Islet of Langerhans (tissue), 1 donor: ENCODE results near the gene CELF5.

Source experiments
- FAIRE-seq: peaks from one replicate; lab custom pipeline; 2011; peaks lifted over from hg19 to GRCh38; lab: Jason Lieb, UNC

CELF5 gene

DNA sequence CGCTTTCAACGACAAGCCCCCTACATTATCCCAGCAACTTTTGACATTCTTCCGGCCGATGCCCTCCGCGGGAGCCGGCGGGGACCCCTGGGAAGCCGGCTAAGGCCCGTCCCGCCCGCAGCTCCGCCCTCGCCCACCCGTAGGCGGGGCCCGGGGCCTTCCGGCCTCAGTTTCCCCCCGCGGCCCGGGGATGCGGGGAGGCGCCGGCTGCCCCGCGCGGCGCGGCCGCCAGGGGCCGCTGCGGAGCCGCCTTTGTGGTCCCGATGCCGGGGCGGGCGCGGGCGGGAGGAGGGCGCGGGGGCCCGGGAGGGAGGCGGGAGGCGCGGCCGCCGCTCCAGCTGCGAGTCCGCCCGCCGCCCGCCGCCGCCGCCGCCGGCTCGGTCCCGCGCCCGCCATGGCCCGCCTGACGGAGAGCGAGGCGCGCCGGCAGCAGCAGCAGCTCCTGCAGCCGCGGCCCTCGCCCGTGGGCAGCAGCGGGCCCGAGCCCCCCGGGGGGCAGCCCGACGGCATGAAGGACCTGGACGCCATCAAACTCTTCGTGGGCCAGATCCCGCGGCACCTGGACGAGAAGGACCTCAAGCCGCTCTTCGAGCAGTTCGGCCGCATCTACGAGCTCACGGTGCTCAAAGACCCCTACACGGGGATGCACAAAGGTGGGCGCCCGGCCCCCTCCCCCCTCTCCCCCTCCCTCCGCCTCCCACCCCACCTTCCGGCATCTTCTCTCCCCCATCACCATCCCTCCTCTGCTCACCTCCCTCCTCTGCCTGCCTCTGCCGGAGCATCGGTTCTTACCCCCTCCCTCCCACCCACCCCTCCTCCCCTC, at the start of gene CELF5:
Gene CELF5 (plus strand): TSS at position 316 of the 823 bp plus-strand sequence. CDS start 79 bp downstream, at position 395.
- no peak for FAIRE-seq

DNA sequence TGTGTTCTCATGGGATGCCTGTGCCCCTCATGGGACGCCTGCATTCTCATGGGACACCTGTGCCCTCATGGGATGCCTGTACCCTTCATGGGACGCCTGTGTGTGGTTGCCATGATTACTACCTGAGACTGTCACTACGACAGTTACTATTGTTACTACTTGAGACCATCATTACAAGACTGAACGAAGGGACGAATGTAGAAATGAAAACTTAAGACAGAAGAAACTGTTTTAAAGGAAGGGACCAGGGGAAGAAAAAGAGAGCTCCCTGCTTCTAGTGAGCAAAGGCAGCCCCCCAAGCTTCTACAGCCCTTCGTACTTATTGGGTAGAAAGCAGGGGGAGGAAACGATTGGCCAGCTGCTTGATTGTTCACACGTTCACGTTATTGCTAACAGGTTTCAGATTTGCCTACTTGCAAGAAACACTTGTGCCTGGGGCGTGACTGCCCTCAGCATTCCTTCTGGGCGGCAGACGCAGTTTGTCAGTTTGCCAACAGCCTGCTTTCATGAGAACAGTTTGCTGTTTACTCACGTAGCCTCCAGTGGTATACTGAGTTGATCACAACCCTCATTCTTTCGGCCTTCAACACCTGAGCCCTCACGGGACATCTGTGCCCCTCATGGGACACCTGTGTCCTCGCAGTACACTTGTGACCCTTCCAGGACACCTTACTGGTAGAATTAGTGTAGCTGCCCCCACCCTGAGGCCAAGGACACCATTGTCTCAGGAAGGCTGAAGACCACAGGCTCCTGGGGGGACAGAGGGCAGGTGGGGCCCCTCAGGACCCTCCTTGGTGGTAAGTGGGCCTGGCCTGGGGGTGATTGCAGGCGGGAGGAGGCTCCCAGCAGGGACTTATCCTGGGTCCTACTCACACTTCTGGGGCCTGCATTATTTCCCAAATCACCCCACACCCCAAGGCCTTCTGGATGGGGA, 48.4 kb upstream of the CELF5 start:
- no peak for FAIRE-seq

DNA sequence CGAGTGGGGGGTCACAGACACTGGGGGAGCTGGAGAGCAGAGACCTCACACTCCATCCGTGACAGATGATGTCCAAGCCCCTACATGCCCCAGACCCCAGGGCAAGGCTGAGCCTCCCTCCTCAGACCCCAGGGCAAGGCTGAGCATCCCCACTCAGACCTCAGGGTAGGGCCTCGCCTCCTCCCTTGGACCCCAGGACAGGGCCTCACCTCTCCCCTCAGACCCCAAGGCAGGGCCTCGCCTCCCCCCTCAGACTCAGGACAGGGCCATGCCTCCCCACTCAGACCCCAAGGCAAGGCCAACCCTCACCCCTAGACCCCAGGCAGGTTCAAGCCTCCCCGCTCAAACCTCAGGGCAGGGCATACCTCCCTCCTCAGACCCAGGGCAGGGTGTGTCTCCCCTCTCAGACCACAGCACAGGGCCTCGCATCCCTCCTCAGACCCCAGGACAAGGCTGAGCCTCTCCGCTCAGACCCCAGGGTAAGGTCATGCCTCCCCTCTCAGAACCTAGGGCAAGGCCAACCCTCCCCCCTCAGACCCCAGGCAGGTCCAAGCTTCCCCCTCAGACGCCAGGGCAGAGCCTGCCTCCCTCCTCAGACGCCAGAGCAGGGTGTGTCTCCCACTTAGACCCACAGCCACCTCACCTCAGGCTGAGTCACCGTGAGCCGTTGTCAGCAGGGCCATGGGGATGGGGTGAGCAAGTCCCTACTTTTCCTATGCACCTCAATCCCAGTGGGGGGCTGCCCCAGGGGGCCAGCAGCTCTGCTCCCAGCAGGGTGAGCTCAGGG, 47.6 kb upstream of the CELF5 start:
- no peak for FAIRE-seq

DNA sequence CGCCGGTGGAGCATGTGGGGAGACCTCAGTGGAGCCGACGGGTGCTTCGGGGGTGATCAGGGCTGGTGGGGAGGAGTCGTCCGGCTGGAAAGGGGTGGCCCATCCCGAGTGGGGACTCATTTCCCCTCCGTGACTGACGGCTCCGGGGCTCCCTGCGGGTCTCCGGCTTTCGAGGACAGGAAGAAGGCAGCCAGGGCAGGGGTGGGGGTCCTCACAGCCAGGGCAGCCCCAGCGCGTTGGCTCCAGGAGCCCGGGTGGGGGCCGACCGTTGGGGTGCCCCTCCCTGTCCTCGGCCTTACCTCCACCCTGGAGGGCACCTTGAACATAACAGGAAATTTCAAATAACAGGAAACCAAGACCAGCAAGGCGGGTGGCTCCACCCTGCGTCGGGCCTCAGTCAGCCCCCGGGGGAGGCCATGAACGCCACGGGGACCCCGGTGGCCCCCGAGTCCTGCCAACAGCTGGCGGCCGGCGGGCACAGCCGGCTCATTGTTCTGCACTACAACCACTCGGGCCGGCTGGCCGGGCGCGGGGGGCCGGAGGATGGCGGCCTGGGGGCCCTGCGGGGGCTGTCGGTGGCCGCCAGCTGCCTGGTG, 46.0 kb upstream of the CELF5 start, which contains the start of gene S1PR4:
Gene S1PR4 (plus strand): TSS at position 393 of the 596 bp plus-strand sequence. CDS start 24 bp downstream, at position 417.
- no peak for FAIRE-seq

DNA sequence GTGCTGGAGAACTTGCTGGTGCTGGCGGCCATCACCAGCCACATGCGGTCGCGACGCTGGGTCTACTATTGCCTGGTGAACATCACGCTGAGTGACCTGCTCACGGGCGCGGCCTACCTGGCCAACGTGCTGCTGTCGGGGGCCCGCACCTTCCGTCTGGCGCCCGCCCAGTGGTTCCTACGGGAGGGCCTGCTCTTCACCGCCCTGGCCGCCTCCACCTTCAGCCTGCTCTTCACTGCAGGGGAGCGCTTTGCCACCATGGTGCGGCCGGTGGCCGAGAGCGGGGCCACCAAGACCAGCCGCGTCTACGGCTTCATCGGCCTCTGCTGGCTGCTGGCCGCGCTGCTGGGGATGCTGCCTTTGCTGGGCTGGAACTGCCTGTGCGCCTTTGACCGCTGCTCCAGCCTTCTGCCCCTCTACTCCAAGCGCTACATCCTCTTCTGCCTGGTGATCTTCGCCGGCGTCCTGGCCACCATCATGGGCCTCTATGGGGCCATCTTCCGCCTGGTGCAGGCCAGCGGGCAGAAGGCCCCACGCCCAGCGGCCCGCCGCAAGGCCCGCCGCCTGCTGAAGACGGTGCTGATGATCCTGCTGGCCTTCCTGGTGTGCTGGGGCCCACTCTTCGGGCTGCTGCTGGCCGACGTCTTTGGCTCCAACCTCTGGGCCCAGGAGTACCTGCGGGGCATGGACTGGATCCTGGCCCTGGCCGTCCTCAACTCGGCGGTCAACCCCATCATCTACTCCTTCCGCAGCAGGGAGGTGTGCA, 45.3 kb upstream of the CELF5 start:
- FAIRE-seq: no peak

DNA sequence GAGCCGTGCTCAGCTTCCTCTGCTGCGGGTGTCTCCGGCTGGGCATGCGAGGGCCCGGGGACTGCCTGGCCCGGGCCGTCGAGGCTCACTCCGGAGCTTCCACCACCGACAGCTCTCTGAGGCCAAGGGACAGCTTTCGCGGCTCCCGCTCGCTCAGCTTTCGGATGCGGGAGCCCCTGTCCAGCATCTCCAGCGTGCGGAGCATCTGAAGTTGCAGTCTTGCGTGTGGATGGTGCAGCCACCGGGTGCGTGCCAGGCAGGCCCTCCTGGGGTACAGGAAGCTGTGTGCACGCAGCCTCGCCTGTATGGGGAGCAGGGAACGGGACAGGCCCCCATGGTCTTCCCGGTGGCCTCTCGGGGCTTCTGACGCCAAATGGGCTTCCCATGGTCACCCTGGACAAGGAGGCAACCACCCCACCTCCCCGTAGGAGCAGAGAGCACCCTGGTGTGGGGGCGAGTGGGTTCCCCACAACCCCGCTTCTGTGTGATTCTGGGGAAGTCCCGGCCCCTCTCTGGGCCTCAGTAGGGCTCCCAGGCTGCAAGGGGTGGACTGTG, 44.6 kb upstream of the CELF5 start:
- no peak for FAIRE-seq

DNA sequence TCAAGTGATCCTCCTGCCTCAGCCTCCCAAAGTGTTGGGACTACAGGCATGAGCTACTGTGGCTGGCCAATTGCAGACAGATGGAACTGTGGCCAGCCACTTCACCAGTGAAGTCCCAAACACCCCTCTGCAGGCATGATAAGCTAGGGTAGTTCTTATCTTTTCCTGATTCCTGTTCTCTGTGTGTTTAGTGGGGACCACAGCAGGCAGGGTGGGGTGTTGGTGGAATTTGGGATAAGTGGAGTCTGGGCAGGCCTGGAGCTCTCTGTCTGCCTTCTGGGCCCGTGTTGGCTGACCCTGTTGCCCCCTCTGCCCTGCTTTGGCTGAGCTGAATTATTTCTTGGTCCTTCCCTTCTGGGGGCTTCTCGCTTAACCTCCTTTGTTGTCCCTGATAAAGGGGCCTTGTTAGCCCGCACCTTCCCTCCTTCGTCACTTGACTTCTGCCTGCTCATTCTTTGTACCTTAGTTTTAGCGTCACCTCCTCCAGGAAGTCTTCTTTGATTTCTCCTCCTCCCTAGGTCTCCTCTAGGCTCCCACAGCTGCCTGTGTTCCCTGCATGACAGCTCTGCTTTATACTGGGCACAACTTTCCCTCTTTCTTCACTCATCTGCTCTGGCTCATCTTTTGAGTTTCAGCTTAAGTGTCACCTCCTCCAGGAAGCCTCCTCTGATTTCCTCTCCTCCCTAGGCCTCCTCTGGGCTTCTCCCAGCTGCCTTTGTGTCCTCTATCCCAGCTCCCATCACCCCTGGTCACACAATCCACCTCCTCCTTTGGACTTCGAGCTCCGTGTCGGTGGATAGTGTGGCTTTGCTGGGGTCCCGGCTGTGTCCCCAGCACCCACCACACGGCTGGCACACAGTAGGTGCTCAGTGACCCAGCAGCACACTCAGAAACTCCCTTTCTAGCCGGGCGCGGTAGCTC, 40.5 kb upstream of the CELF5 start:
- FAIRE-seq: no peak

DNA sequence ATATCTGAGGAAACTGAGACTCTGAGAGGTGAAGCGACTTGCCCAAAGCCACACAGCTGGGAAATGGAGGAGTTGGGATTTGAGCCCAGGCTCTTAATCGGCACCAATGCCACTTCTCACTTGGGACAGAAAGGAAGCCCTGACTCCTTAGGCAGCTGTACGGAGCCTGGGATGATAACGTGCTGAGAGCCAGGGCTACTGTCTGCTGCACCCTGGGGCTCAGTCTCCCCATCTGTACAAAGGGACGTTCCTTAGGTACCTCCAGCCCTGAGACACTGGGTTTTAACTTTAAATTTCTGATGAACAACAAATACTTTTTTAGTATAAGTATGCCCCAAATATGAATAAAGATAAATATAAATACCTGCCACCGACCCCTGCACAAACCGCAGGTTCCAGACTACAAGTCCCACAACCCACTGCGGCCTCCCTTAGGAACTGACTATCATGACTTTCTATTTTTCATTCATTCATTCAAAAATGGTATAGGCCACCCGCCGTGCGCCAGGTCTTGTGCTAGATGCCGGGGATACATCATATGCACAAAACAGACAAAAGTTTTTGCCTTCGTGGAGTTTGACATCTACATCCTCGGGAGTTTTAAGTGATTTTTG, 39.5 kb upstream of the CELF5 start:
- FAIRE-seq: no peak

DNA sequence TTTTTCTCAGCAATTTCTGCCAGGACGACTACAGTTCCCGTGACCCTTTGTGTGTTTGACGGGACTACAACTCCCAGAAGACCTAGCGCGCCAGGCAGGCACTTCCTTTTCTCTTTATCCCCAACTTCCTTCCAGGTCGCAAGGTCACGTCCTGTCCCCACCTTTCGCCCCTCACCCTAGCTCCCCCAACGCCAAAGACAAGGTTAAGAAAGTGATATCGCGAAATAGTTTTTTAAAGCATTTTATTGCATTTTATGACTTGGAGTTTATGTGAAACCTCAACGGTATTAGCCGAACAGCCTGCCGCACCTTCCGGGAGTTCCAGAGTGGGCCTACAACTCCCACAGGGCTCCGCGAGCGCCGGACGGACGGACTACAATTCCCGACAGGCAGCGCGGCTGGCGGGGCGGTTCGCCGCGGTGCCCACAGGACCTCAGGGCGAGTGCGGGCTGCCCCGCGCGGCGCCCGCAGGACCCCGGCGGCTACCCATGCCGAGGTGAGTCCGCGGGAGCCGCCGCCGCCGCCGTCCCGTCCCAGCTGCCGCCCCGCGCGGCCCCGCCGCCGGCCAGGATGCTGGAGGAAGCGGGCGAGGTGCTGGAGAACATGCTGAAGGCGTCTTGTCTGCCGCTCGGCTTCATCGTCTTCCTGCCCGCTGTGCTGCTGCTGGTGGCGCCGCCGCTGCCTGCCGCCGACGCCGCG, 38.9 kb upstream of the CELF5 start, which contains the start of gene NCLN:
Gene NCLN (plus strand): TSS at position 470 of the 699 bp plus-strand sequence. CDS start 101 bp downstream, at position 571.
- peak; percentile 99 for FAIRE-seq

DNA sequence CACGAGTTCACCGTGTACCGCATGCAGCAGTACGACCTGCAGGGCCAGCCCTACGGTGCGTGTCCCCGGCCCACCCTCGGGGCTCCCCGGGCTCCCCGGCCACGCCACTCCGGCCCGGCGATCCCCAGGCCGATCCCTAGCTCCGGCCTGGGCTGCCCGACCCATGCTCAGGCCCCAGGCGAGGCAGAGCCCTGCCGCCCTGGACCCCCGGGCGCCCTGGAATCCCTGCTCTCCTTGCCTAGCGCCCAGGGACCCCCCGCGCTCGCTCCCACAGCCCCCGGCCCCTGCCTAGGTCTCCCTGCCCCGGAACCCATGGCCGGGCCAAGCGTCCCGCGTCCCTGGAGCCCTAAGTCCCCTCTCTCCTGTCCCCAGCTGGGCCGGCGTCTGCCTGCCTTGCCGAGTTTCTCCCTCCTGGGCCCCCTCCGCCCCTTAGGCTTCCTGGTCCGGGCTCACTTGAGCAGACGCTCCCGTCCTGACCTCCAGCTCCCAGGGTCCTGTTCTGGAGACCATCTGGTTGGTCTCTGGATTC, 38.2 kb upstream of the CELF5 start:
- FAIRE-seq: no peak

DNA sequence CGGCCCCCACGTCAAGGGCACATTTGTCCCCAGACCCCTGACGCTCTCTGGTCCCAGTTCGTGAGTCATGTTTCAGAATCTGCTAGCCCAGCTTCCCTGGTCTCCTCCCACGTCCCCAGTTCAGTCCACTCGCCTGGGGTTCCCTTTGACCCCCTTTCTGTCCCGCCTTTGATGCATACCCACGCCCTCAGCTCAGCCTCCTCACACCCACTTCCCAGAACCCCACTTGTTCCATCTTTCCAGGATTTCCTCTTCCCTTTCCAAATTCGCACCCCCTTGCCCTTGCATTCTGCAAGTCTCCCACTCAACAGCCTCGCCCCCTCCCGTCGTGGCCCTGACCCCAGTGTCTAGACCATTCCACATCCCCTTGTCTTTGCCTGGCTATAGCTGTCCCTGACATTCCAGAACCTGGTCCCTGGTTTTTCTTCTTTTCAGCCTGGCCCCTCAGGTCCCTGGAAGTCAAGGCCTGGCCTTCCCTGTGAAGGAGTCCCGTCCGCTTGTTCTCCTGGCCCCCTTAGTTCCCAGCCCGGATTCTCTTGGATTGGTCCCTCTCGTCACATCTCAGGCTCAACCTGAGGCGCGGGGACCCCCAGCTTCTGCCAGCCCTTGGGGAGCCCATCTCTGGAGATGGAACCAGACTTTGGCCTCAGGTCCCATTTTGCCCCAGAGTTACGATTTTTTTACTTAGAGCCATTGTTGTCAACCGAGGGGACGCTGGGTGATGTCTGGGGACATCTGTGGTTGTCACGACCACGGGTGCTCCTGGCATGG, 37.4 kb upstream of the CELF5 start:
- FAIRE-seq: no peak

DNA sequence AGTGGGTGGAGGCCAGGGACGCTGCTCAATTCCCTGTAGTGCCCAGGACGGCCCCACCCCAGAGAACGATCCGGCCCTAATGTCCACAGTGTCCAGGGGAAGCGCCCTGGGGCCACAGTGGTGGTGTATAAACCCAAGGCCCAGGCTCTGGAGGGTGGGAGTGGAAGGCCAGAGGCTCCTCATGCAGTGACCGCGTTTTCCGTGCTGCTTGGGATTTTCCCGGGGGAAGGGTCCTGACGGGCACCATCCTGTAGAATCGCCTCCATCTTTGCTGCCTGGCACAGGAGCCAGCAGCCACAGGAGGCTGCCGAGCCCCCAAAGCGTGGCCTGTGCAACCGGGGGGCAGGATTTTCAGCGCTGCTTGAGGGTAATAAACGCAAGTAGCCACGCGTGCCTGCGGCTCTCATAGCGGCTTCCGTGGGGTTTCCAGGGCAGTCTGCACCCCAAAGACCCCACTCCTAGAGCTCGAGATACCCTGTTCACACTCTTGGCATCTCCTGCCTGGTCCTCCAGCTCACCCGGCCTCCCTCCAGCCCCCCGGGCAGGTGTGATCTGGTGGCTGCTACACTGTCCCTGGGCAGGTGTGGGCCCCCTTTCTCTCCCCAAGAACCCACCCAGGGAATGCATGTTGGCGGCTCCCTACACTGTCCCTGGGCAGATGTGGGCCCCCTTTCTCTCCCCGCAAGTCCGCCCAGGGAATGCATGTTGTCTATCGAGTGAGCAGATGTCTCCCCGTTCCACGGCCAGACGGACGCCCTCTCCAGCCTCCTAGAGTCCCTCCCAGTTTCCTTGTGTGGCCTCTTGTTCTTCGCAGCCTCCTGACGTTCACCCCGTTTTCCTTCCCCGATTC, 36.6 kb upstream of the CELF5 start:
- FAIRE-seq: no peak

DNA sequence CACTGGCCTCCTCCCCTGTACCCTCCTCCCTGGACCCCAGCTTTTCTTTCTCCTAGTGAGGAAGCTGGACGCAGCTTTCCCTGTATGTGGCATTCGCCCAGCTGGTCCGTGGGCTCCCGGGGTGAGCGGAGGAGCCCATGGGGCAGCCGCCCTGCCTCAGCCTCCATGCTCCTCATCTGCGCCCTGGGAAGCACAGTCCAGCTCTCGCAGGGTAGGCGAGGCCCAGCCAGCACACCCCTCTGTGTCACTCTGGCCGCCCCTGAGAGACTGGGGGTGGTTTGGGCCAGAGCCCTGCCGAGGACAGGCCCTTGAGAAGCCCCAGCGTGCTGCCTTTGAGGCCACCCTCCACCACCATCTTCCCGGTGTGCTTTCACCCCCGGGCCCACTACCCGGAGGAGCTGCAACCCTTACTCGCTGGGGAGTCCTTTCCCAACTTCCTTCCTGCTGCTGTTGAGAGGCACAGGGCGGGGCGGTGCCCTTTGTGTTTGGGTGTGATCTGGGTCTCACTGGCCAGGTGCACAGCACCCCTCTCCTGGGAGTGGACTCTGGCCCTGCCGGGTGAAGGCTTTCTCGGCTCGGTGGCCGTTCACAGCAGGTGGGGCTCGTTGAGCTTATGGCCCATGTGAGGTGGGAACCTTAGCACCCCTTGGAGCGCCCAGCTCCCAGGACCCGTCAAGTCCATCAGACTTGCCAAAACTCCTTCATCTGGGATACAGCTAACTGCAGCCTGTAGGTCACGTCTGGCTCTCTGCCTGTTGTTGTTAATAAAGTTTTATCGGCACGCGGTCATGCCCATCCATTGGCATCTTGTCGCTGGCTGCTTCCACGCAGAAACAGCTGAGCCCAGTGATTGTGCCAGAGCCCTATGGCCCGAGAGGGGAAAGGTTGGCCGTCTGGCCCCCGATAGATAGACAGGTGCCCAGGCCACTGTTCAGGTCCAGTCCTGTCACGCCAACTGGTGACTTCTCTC, 35.5 kb upstream of the CELF5 start:
- no peak for FAIRE-seq

DNA sequence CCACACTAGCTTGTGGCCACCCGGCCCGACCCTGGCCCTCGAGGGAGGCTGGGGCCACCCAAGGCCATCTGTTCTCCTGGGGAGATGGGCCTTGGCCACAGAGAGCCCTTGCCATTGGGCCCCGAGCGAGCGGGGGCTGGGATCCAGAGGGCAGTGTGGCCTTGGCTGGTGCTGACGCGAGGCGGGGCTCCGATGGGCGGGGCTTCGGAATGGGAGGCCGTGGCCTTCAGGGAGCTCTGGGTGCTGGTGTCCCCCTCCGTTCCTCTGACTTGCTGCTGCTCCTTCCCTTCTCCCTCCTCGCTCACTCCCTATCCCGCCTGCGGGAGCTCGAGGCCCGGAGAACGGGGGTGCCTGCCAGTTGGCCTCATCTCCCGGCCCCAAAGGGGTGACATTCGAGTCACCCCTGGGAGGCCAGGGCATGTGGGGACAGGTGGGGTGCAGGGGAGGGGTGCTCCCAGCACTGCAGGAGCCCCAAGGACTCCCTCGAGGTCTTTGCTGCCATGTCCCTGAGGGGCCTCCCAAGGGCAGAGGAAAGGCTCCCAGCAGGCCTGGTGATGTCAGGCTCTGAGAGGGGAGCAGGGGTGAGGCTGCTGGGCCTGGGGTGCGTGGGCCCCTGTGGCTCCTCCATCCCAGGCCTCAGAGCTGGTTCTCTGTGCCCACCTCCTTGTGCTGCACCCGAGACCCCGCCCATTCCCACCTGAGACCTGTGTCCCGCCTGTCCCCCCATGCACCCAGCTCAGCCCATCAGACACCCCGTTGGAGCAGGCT, 34.6 kb upstream of the CELF5 start:
- FAIRE-seq: no peak

DNA sequence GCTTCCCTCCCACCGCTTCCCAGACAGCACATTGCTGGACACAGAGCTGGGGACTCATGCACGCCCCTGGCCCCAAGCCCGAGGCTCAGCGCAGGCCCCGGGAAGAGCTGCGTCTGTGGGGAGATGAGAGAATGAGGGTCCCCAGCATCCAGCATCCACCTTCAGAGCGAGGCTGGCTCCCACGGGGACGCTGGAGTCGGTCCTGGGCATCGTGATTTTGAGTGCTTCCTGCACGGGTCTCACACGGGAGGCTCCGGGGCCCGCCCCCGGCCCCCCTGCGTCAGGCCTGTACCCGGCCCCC, 34.0 kb upstream of the CELF5 start:
- no peak for FAIRE-seq
